HepG2 (cell line): ENCODE data around the gene MEX3A. TPM values are rescaled to one million over a fixed set of nuclear protein-coding genes. Genes with fewer than 3 reads are reported as not detected.

Experiments used
- ATAC-seq: fragments of 200-7000 bp; cut with Tn5 transposase; 3 replicates; pipeline ENCODE4 v1.9.1; 2020; ENCODE audit warnings: mild to moderate bottlenecking, moderate library complexity
- BruUV-seq: library from RNA; stranded (reverse); fragments of 400-500 nt; replicated peaks from 2 replicates; lab custom pipeline; 2021; lab: Mats Ljungman, UMichigan
- CTCF ChIA-PET: fragments of 300-600 bp; formaldehyde crosslinking; extraction: SDS; loops from one replicate; lab custom pipeline; 2021; ENCODE audit warnings: low total read pairs, inconsistent platforms, low intra/inter-chr PET ratio; lab: Yijun Ruan, JAX
- POLR2A ChIA-PET: fragments of 350-600 bp; sonication (Branson Sonifier 250); formaldehyde crosslinking; loops from one replicate; lab custom pipeline; 2020; ENCODE audit warnings: antibody characterized with exemption, inconsistent platforms; lab: Yijun Ruan, JAX
- DNase-seq: peaks from one replicate; pipeline ENCODE4 v3.0.0-alpha.2; 2015; ENCODE audit warnings: low spot score
- FAIRE-seq: peaks from 3 replicates; lab custom pipeline; 2011; peaks lifted over from hg19 to GRCh38; lab: Jason Lieb, UNC
- H2AFZ ChIP-seq: one replicate; pipeline ENCODE4 v1.6.1; 2011; ENCODE audit warnings: low read length, inconsistent platforms
- H3K27ac ChIP-seq: fragments of 300-600 bp; 3 replicates; pipeline ENCODE4 v1.8.0; 2011; ENCODE audit warnings: mixed run types, mild to moderate bottlenecking, mixed read lengths, low read length, inconsistent platforms; ENCODE audit not compliant: insufficient read depth; ENCODE audit errors: extremely low read length
- H3K27me3 ChIP-seq, 2 experiments: fragments of 200-600 bp in 1 of 2; 2 replicates in 1 of 2; 3 replicates in 1 of 2; pipeline versions ENCODE4 v1.6.0 to v1.8.0; 2011; ENCODE audit warnings: low read length in 2 of 2, mild to moderate bottlenecking in 2 of 2, moderate library complexity in 2 of 2, inconsistent platforms in 1 of 2; ENCODE audit not compliant: insufficient read depth in 2 of 2, control insufficient read depth in 1 of 2
- H3K36me3 ChIP-seq, 2 experiments: fragments of 200-600 bp in 1 of 2; replicated peaks in 1 of 2; 2 replicates in 1 of 2; 3 replicates in 1 of 2; pipeline versions ENCODE4 v1.5.1 to v1.8.0; 2011; ENCODE audit warnings: low read length in 2 of 2, inconsistent platforms in 1 of 2; ENCODE audit not compliant: insufficient read depth in 2 of 2, control insufficient read depth in 1 of 2
- H3K4me1 ChIP-seq: 2 replicates; pipeline ENCODE4 v1.5.1; 2012; ENCODE audit warnings: low read length, inconsistent platforms; ENCODE audit not compliant: insufficient read depth
- H3K4me2 ChIP-seq: 2 replicates; pipeline ENCODE4 v1.6.0; 2011; ENCODE audit warnings: low read depth, low read length, inconsistent platforms
- H3K4me3 ChIP-seq, 3 experiments: fragments of 200-600 bp in 1 of 3; sonication (generic), shearing (Covaris generic) in 1 of 3; replicated peaks in 1 of 3; 2 replicates each; pipeline ENCODE4 v1.5.1; 2011 to 2016; ENCODE audit warnings: low read length in 3 of 3, inconsistent platforms in 2 of 3, low read depth in 2 of 3, mild to moderate bottlenecking in 2 of 3, control low read depth in 1 of 3, mixed read lengths in 1 of 3; ENCODE audit not compliant: insufficient read depth in 1 of 3
- H3K79me2 ChIP-seq: one replicate; pipeline ENCODE4 v1.6.1; 2011; ENCODE audit warnings: low read length, inconsistent platforms; ENCODE audit not compliant: insufficient read depth
- H3K9ac ChIP-seq: 2 replicates; pipeline ENCODE4 v1.6.0; 2011; ENCODE audit warnings: mild to moderate bottlenecking, low read depth, low read length, inconsistent platforms; ENCODE audit not compliant: insufficient read depth
- H3K9me3 ChIP-seq: 2 replicates; pipeline ENCODE4 v1.5.1; 2012; ENCODE audit warnings: mild to moderate bottlenecking, low read length
- H4K20me1 ChIP-seq: 2 replicates; pipeline ENCODE4 v1.6.0; 2011; ENCODE audit warnings: inconsistent platforms, mild to moderate bottlenecking, low read length, moderate library complexity; ENCODE audit not compliant: insufficient read depth
- CBFB ChIP-seq: sonication (generic); formaldehyde crosslinking; IDR thresholded peaks from 2 replicates; pipeline ENCODE4 v1.4.0; 2020; ENCODE audit warnings: missing genetic modification reagents
- CHD4 ChIP-seq: fragments of 200-600 bp; sonication (generic); IDR thresholded peaks from 2 replicates; pipeline ENCODE4 v1.7.0; 2017; ENCODE audit warnings: mild to moderate bottlenecking, low read length, borderline replicate concordance
- CREB3 ChIP-seq: sonication (generic); formaldehyde crosslinking; IDR thresholded peaks from 2 replicates; pipeline ENCODE4 v1.5.0; 2020; ENCODE audit warnings: missing genetic modification reagents
- FOXP1 ChIP-seq, 2 experiments: fragments of 450-650 bp in 1 of 2; IDR thresholded peaks; 2 replicates each; pipeline ENCODE4 v1.6.1; 2017 to 2018; ENCODE audit warnings: antibody characterized with exemption in 1 of 2
- GATA4 ChIP-seq: sonication (generic); IDR thresholded peaks from 2 replicates; pipeline ENCODE4 v1.6.1; 2016; ENCODE audit warnings: antibody characterized with exemption, low read depth, borderline replicate concordance
- HBP1 ChIP-seq: IDR thresholded peaks from 2 replicates; pipeline ENCODE4 v1.6.1; 2016; ENCODE audit warnings: low read depth, control low read depth
- HMGA1 ChIP-seq: sonication (generic); formaldehyde crosslinking; conservative IDR thresholded peaks from 2 replicates; pipeline ENCODE4 v1.4.0; 2020; ENCODE audit warnings: missing genetic modification reagents
- MED8 ChIP-seq: sonication (generic); formaldehyde crosslinking; IDR thresholded peaks from 2 replicates; pipeline ENCODE4 v1.8.1; 2023; ENCODE audit warnings: mild to moderate bottlenecking, missing genetic modification reagents; ENCODE audit not compliant: insufficient replicate concordance
- NBN ChIP-seq: fragments of 450-650 bp; conservative IDR thresholded peaks from 2 replicates; pipeline ENCODE4 v1.6.1; 2017
- NR0B2 ChIP-seq: sonication (generic); formaldehyde crosslinking; IDR thresholded peaks from 2 replicates; pipeline ENCODE4 v1.4.0; 2020; ENCODE audit warnings: mild to moderate bottlenecking, missing genetic modification reagents
- TEF ChIP-seq: sonication (generic); formaldehyde crosslinking; IDR thresholded peaks from 2 replicates; pipeline ENCODE4 v1.5.0; 2020; ENCODE audit warnings: missing genetic modification reagents
- TFDP1 ChIP-seq: IDR thresholded peaks from 2 replicates; pipeline ENCODE4 v1.6.1; 2016; ENCODE audit warnings: missing compliant biosample characterization, missing genetic modification reagents, borderline replicate concordance
- ZNF260 ChIP-seq: sonication (generic); formaldehyde crosslinking; IDR thresholded peaks from 2 replicates; pipeline ENCODE4 v1.4.0; 2020; ENCODE audit warnings: missing genetic modification reagents, low read depth, mild to moderate bottlenecking, borderline replicate concordance
- ZNF335 ChIP-seq: sonication (generic); formaldehyde crosslinking; IDR thresholded peaks from 2 replicates; pipeline ENCODE4 v1.4.0; 2020; ENCODE audit warnings: missing genetic modification reagents
- ZNF790 ChIP-seq: sonication (generic); formaldehyde crosslinking; IDR thresholded peaks from 2 replicates; pipeline ENCODE4 v1.8.0; 2022; ENCODE audit warnings: missing genetic modification reagents, mild to moderate bottlenecking, borderline replicate concordance
- ZNF839 ChIP-seq: sonication (generic); formaldehyde crosslinking; IDR thresholded peaks from 2 replicates; pipeline ENCODE4 v1.4.0; 2020; ENCODE audit warnings: missing genetic modification reagents, mild to moderate bottlenecking, borderline replicate concordance
- WGBS: methylation state at CpG from one replicate; pipeline ENCODE4 v1.1.6; 2017; ENCODE audit warnings: low lambda C conversion rate; 5-methylcytosine and 5-hydroxymethylcytosine counted together
- in situ Hi-C: cut with HindIII; loops from 2 replicates; pipeline ENCODE4 v1.10.0; 2017; ENCODE audit warnings: low pct_unique_long_range_greater_than_20kb; ENCODE audit not compliant: extremely low pct_ligation_motif_present
- intact Hi-C: fragments of 100-400 bp; cut with micrococcal nuclease; formaldehyde crosslinking; loops from one replicate; pipeline ENCODE4 v1.10.0; 2022; ENCODE audit not compliant: unreplicated experiment
- polyA plus RNA-seq, 8 experiments: library from polyadenylated mRNA; depleted of rRNA in 3 of 8; stranded (reverse) in 7 of 8; unstranded in 1 of 8; fragments of >200 nt; fragmentation: Illumina TruSeq in 4 of 8; extraction: Trizol in 4 of 8; gene quantifications; 2 replicates each; pipeline versions ENCODE4 v1.2.1 to v1.2.3, GENCODE V29; 2011 to 2016; ENCODE audit warnings: low read depth in 4 of 8, missing spikeins in 1 of 8, mixed read lengths in 1 of 8; ENCODE audit not compliant: insufficient read depth in 1 of 8
- total RNA-seq, 5 experiments: library from RNA; depleted of rRNA; stranded (reverse); fragments of >200 nt; fragmentation: Illumina TruSeq; extraction: Trizol; gene quantifications; 2 replicates each; pipeline ENCODE4 v1.2.3, GENCODE V29; 2016; ENCODE audit warnings: low read depth in 1 of 5

The MEX3A gene
- total and polyA plus RNA-seq, 2 of the 13 experiments (the other 11 are each of a cell fraction or from before 2014, with no cell fraction given): 7.6 to 9.1 TPM

- TSS peak; percentile 79 for BruUV-seq
- TF ChIP-seq HBP1 (CRISPR knock-in tag): no peak
- no peak for TF ChIP-seq GATA4
- TF ChIP-seq HMGA1: no peak
- TF ChIP-seq CHD4: peak; percentile 24; the same call in 1 of the 2 replicates
- TF ChIP-seq CBFB: no peak
- TF ChIP-seq FOXP1 (IDR thresholded peaks at IDR 0.05): no peak
- TF ChIP-seq FOXP1 (CRISPR knock-in tag; IDR thresholded peaks at IDR 0.05): no peak
- TF ChIP-seq NR0B2: no peak
- no peak for TF ChIP-seq ZNF790
- TF ChIP-seq CREB3 (CRISPR knock-in tag): no peak
- no peak for TF ChIP-seq MED8 (CRISPR knock-in tag)
- no peak for TF ChIP-seq TFDP1 (CRISPR knock-in tag)
- TF ChIP-seq ZNF335 (CRISPR knock-in tag): no peak
- no peak for TF ChIP-seq NBN
- TF ChIP-seq ZNF260 (CRISPR knock-in tag): no peak
- no peak for TF ChIP-seq TEF (CRISPR knock-in tag)
- TF ChIP-seq ZNF839 (CRISPR knock-in tag): no peak
These were observed 1.8 kb upstream of the MEX3A start for GRCh38 chr1:156083800-156084790.

More at GRCh38 chr1:156083800-156084790, 1.8 kb upstream of the MEX3A start:
- intact Hi-C loops: loop anchor here (5.0 kb wide), 1 partner anchor 957 kb away; the partner anchor contains the start of gene EFNA1
- Histone ChIP-seq H3K27ac (peak overlapping the region; percentile 77), H3K9me3 (no peaks in the 10 kb centered on the region), H4K20me1 (peaks cover 2% of the 10 kb centered on the region; the same call in 1 of the 2 replicates), H3K4me3 (peak overlapping the region; percentile 88 to 94 (median 89)), H3K79me2 (peaks cover 23% of the 10 kb centered on the region), H3K4me1 (peaks cover 66% of the 10 kb centered on the region), H3K36me3 (no peaks in the 10 kb centered on the region), H3K27me3 (no peaks in the 10 kb centered on the region; a peak in 1 of 5 replicates), H3K9ac (peak overlapping the region; percentile 77), H3K4me2 (peak overlapping the region; percentile 79), H2AFZ (no peak overlapping the region)
- ATAC-seq (no peak), FAIRE-seq (no peak), DNase-seq (no peak)
- in situ Hi-C loops: no loop called here
- 40% methylated on average over 7 of the region's 7 CpGs for WGBS
- ChIA-PET POLR2A (interaction anchor here (0.7 to 2.6 kb wide), 2 partner anchors 18 to 45 kb away, joined by 3 to 15 read pairs; no protein-coding TSS in a partner anchor), CTCF (no interaction called here)
